Upper lobe of left lung (tissue), 6 donors: ENCODE results near the gene SPTLC3. TPM values are rescaled to one million over a fixed set of nuclear protein-coding genes. Genes with fewer than 3 reads are reported as not detected.

Experiments
- ATAC-seq, 2 donors: fragments of 200-7000 bp; cut with Tn5 transposase; one replicate each; pipeline ENCODE4 v1.9.1; 2022; ENCODE audit warnings: mild to moderate bottlenecking in 2 of 2, moderate library complexity in 2 of 2; ENCODE audit not compliant: low FRiP score in 2 of 2
- DNase-seq, 2 donors: peaks; one replicate each; pipeline ENCODE4 v3.0.0-alpha.2; 2019 to 2020
- H3K27ac ChIP-seq, 4 donors: fragments of 200-600 bp; sonication (generic); one replicate each; pipeline ENCODE4 v1.5.1; 2016 to 2019
- H3K27me3 ChIP-seq, 4 donors: fragments of 200-600 bp; sonication (generic); one replicate each; pipeline ENCODE4 v1.5.1; 2017 to 2019
- H3K36me3 ChIP-seq, 4 donors: fragments of 200-600 bp; sonication (generic); one replicate each; pipeline ENCODE4 v1.5.1; 2016 to 2019
- H3K4me1 ChIP-seq, 4 donors: fragments of 200-600 bp; sonication (generic); one replicate each; pipeline ENCODE4 v1.5.1; 2018 to 2019
- H3K4me3 ChIP-seq, 4 donors: fragments of 200-600 bp; sonication (generic); one replicate each; pipeline ENCODE4 v1.5.1; 2017 to 2019; ENCODE audit warnings: mild to moderate bottlenecking in 2 of 4, moderate library complexity in 1 of 4
- H3K9me3 ChIP-seq, 4 donors: fragments of 200-600 bp; sonication (generic); one replicate each; pipeline ENCODE4 v1.5.1; 2018 to 2019
- CTCF ChIP-seq, 6 experiments: fragments of 450-650 bp in 4 of 6; fragments of 200-600 bp in 2 of 6; sonication (generic) in 2 of 6; IDR thresholded peaks; one replicate each; pipeline ENCODE4 v1.5.1; 2016 to 2019; ENCODE audit warnings: antibody characterized with exemption in 6 of 6
- EP300 ChIP-seq, 4 donors: sonication (generic); formaldehyde crosslinking; IDR thresholded peaks; one replicate each; pipeline ENCODE4 v1.5.1; 2017; ENCODE audit warnings: antibody characterized with exemption in 4 of 4, control low read depth in 2 of 4
- POLR2A ChIP-seq, 4 donors: fragments of 450-650 bp; IDR thresholded peaks; one replicate each; pipeline ENCODE4 v1.5.1; 2016 to 2017; ENCODE audit warnings: antibody characterized with exemption in 4 of 4, mild to moderate bottlenecking in 2 of 4
- POLR2AphosphoS5 ChIP-seq, 2 donors: sonication (generic); formaldehyde crosslinking; IDR thresholded peaks; one replicate each; pipeline ENCODE4 v1.5.1; 2017; ENCODE audit warnings: antibody characterized with exemption in 2 of 2
- WGBS, 2 donors: methylation state at CpG; one replicate each; pipeline ENCODE4 v1.1.5; 2017 to 2018; 5-methylcytosine and 5-hydroxymethylcytosine counted together
- total RNA-seq, 6 donors: library from RNA; depleted of rRNA in 4 of 6; stranded (reverse); fragments of >200 nt in 4 of 6; gene quantifications; one replicate each; pipeline versions ENCODE4 v1.1.0 to v1.2.1, GENCODE V29; 2016 to 2021
- donor health status: DM: no; HTN: no; CAD: no; lungs with moderate emphysema.
- donor health status: DM: no; HTN: yes; CAD: no; lungs with severe emphysema.

Gene SPTLC3
- total RNA-seq, 6 donors from 2014 or later: 9.0 to 21.7 (median 15.8) TPM

GRCh38 chr20:13060327-13060726 lies 51.6 kb downstream of the SPTLC3 start:
- H3K4me3 ChIP-seq: no peak overlapping the region
- H3K9me3 ChIP-seq: no peaks in the 10 kb centered on the region
- no peak overlapping the region for H3K27ac ChIP-seq
- DNase-seq (no peak), ATAC-seq (no peak)
- no peaks in the 10 kb centered on the region for H3K36me3 ChIP-seq
- no peaks in the 10 kb centered on the region for H3K27me3 ChIP-seq
- no peaks in the 10 kb centered on the region for H3K4me1 ChIP-seq
- no peak for TF ChIP-seq POLR2A (IDR thresholded peaks at IDR 0.05)
- no peak for TF ChIP-seq CTCF (IDR thresholded peaks at IDR 0.05)
- no peak for TF ChIP-seq EP300 (IDR thresholded peaks at IDR 0.05)
- TF ChIP-seq POLR2AphosphoS5 (IDR thresholded peaks at IDR 0.05): no peak

- no peak for ATAC-seq
- no peak for TF ChIP-seq CTCF (IDR thresholded peaks at IDR 0.05)
- no peak for TF ChIP-seq EP300 (IDR thresholded peaks at IDR 0.05)
- TF ChIP-seq POLR2AphosphoS5 (IDR thresholded peaks at IDR 0.05): no peak
- no peak for TF ChIP-seq POLR2A (IDR thresholded peaks at IDR 0.05)
- WGBS, 2 donors: 93 to 94% methylated on average over 3 of the region's 3 CpGs
- Histone ChIP-seq H3K27ac (no peak overlapping the region), H3K27me3 (no peaks in the 10 kb centered on the region), H3K4me3 (no peak overlapping the region), H3K36me3 (no peaks in the 10 kb centered on the region), H3K9me3 (no peaks in the 10 kb centered on the region), H3K4me1 (no peaks in the 10 kb centered on the region)
- no peak for DNase-seq
Observed at GRCh38 chr20:13061381-13061780, 52.6 kb downstream of the SPTLC3 start.

- Histone ChIP-seq H3K27me3 (no peaks in the 10 kb centered on the region), H3K36me3 (no peaks in the 10 kb centered on the region), H3K4me3 (no peak overlapping the region), H3K9me3 (no peaks in the 10 kb centered on the region), H3K4me1 (no peaks in the 10 kb centered on the region), H3K27ac (no peak overlapping the region)
- ATAC-seq: no peak
- 36% methylated on average over 2 of the region's 2 CpGs for WGBS, 2 donors
- no peak for DNase-seq
- TF ChIP-seq CTCF (IDR thresholded peaks at IDR 0.05) (no peak), POLR2AphosphoS5 (IDR thresholded peaks at IDR 0.05) (no peak), POLR2A (IDR thresholded peaks at IDR 0.05) (no peak), EP300 (IDR thresholded peaks at IDR 0.05) (no peak)
Observed at GRCh38 chr20:13062789-13063188, 54.0 kb downstream of the SPTLC3 start.

- Histone ChIP-seq H3K27ac (no peak overlapping the region), H3K27me3 (no peaks in the 10 kb centered on the region), H3K9me3 (no peaks in the 10 kb centered on the region), H3K36me3 (no peaks in the 10 kb centered on the region), H3K4me1 (no peaks in the 10 kb centered on the region), H3K4me3 (no peak overlapping the region)
- TF ChIP-seq CTCF (IDR thresholded peaks at IDR 0.05): no peak
- no peak for TF ChIP-seq EP300 (IDR thresholded peaks at IDR 0.05)
- TF ChIP-seq POLR2A (IDR thresholded peaks at IDR 0.05): no peak
- TF ChIP-seq POLR2AphosphoS5 (IDR thresholded peaks at IDR 0.05): no peak
- DNase-seq (no peak), ATAC-seq (no peak)
- 37 to 69% methylated on average over 3 of the region's 3 CpGs for WGBS, 2 donors
Observed at GRCh38 chr20:13068336-13068735, 59.6 kb downstream of the SPTLC3 start.

- TF ChIP-seq POLR2A (IDR thresholded peaks at IDR 0.05) (no peak), EP300 (IDR thresholded peaks at IDR 0.05) (no peak), POLR2AphosphoS5 (IDR thresholded peaks at IDR 0.05) (no peak), CTCF (IDR thresholded peaks at IDR 0.05) (no peak)
- DNase-seq (no peak), ATAC-seq (no peak)
- Histone ChIP-seq H3K4me3 (no peak overlapping the region), H3K27me3 (no peaks in the 10 kb centered on the region), H3K4me1 (no peaks in the 10 kb centered on the region), H3K9me3 (no peaks in the 10 kb centered on the region), H3K27ac (no peak overlapping the region), H3K36me3 (no peaks in the 10 kb centered on the region)
- WGBS, 2 donors: 76 to 79% methylated on average over 1 of the region's 1 CpG
Observed at GRCh38 chr20:13081877-13082276, 73.1 kb downstream of the SPTLC3 start.
